Activated naive CD8-positive, alpha-beta T cell treated with anti-CD3 and anti-CD28 coated beads, Interleukin-2, amount 50 U/mL, for 24 hours (primary cell): ENCODE results near the gene ANKRD22.

ENCODE experiments used
- ATAC-seq: fragments of 150-1000 bp; cut with Tn5 transposase; one replicate; pipeline ENCODE4 v1.10.0; 2021
- DNase-seq: peaks from one replicate; pipeline ENCODE4 v3.0.0; 2021
- H3K27ac Mint-ChIP-seq: one replicate; pipeline ENCODE4 v1.8.0; 2021; ENCODE audit warnings: mild to moderate bottlenecking, mixed read lengths
- H3K27me3 Mint-ChIP-seq: one replicate; pipeline ENCODE4 v1.8.0; 2021; ENCODE audit warnings: mixed read lengths
- H3K36me3 Mint-ChIP-seq: one replicate; pipeline ENCODE4 v1.8.0; 2021; ENCODE audit warnings: low read depth, mixed read lengths
- H3K4me1 Mint-ChIP-seq: one replicate; pipeline ENCODE4 v1.8.0; 2021; ENCODE audit warnings: mixed read lengths
- H3K4me3 Mint-ChIP-seq: one replicate; pipeline ENCODE4 v1.8.0; 2021; ENCODE audit warnings: mild to moderate bottlenecking, moderate library complexity, mixed read lengths
- H3K9me3 Mint-ChIP-seq: one replicate; pipeline ENCODE4 v1.8.0; 2021; ENCODE audit warnings: mixed read lengths

The ANKRD22 gene

GRCh38 chr10:88783724-88784123, 67.9 kb downstream of the ANKRD22 start:
- peaks cover 9% of the 10 kb centered on the region for H3K4me1 Mint-ChIP-seq
- no peak overlapping the region for H3K4me3 Mint-ChIP-seq
- no peak for DNase-seq
- H3K9me3 Mint-ChIP-seq, result no peaks in the 10 kb centered on the region
- ATAC-seq, result no peak
- no peaks in the 10 kb centered on the region for H3K36me3 Mint-ChIP-seq
- peaks cover 2% of the 10 kb centered on the region for H3K27me3 Mint-ChIP-seq
- H3K27ac Mint-ChIP-seq, result no peak overlapping the region

GRCh38 chr10:88782222-88782621, 69.4 kb downstream of the ANKRD22 start:
- no peak for ATAC-seq
- no peak for DNase-seq
- Mint-ChIP-seq H3K27me3 (peaks cover 2% of the 10 kb centered on the region), H3K36me3 (no peaks in the 10 kb centered on the region), H3K27ac (no peak overlapping the region), H3K9me3 (no peaks in the 10 kb centered on the region), H3K4me1 (peaks cover 9% of the 10 kb centered on the region), H3K4me3 (no peak overlapping the region)

DNA sequence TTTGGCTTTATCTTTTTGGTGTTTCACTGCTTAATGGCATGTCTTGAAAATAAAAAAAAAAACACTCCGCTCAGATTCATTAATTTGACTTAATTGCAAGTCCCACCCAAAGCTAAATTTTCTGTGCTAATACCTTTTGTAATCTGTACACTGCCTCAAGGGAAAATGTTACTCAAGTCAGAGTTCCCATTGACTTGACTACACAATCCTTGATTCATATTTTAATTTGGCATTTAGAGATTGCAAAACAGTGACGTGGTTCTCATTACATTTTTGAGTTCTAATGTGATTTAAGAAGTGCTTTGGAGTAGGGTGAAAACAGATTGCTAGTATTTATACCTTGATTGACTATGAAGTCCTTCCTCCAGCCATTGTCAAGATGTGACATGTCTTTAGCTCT, 70.4 kb downstream of the ANKRD22 start:
- H3K27me3 Mint-ChIP-seq, result peaks cover 2% of the 10 kb centered on the region
- no peak for DNase-seq
- no peak overlapping the region for H3K27ac Mint-ChIP-seq

More for the DNA sequence above, 70.4 kb downstream of the ANKRD22 start:
- Mint-ChIP-seq H3K4me1 (peaks cover 9% of the 10 kb centered on the region), H3K9me3 (no peaks in the 10 kb centered on the region), H3K4me3 (no peak overlapping the region), H3K36me3 (no peaks in the 10 kb centered on the region)
- ATAC-seq, result no peak
